ENCODE measurements around the gene GRM7.

GRM7 gene

DNA sequence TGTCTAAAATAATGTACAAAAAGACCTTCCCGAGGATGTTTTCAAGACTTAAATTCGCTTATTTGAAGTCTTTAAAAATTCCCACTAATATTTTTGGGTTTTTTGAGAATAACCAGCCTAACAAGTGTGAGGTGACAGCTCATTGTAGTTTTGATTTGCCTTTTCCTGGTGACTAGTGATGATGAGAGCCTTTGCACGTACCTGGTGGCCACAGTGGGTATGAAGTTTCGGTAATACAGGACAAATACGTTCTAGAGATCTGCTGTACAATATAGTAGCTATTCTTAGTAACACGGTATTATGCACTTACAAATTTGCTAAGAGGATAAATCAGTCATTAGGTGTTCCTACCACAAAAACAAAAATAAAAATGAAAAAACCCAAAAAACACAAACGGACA lies 124.9 kb downstream of the GRM7 start:
- no peak for DNase-seq

- no peak for DNase-seq
Measured at GRCh38 chr3:6989608-6990291, 128.8 kb downstream of the GRM7 start.

DNA sequence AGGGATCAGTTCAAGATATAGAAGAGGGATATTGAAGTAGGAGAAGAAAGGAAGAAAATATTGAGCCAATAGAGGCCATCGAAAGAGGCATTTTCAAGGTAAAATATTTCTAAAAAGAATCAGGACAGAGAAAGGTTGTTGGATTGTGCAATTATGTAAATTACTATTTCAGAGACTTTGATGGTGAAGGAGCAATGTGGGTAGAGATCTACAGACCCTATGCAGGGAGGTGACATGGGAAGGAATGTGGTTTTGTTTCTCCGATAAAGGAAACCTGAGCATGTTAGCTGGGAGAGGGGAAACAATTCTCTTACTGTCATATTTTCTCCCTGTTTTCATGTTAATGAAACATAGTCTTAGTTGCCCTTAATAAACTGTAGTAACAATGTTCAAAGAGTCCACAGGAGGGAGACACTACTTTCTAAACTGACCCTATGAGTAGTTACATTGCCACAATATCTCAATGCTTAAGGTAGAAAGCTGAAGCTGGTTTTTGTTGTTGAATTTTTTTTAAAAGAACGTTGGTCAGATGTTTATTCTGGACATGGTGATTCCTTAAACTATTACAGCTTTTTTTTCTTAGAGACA lies 133.3 kb downstream of the GRM7 start:
- no peak for DNase-seq

DNA sequence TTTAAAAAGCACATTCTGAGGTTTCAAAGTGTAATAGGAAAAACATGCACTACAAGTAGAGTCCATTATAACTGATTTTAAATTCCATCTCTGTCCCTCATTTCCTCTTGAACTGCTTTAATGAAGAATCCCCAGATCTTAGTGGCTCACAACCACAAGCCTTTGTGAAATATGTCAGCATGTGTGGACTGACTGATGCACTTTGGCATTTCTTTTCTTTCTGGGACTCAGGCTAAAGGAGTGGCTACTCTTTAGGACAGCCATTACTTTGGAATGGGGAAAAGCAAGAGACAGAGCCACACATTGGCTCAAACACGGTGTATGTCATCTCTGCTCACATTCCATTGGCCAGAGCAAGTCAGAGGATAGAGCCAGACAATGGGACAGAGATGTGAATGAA lies 139.6 kb downstream of the GRM7 start:
- no peak for DNase-seq

DNA sequence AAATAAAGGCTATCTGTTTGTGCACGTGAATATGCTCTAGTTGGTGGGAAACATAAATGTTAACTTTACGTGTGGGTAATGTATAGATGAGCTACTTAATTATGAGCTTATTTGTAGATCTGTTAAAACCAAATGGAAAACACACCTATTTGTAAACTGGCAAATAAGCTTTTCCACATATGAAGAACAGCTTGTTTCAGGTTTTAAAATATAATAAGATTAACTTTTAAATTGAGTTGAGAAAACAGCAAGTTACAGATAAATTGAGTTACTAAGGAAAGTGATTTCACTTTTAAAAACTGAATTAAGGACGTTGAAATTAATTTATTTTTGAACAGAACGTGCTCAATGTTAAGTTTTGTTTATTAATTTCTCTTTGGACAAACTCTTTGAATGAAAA lies 140.5 kb downstream of the GRM7 start:
- DNase-seq = no peak

- DNase-seq = no peak
Measured at GRCh38 chr3:7015683-7016440, 154.9 kb downstream of the GRM7 start.

- no peak for DNase-seq
Measured at GRCh38 chr3:7025581-7026300, 164.8 kb downstream of the GRM7 start.

GRCh38 chr3:7029562-7029961 lies 168.6 kb downstream of the GRM7 start:
- DNase-seq = no peak

GRCh38 chr3:7038394-7038793 lies 177.5 kb downstream of the GRM7 start:
- no peak for DNase-seq

DNA sequence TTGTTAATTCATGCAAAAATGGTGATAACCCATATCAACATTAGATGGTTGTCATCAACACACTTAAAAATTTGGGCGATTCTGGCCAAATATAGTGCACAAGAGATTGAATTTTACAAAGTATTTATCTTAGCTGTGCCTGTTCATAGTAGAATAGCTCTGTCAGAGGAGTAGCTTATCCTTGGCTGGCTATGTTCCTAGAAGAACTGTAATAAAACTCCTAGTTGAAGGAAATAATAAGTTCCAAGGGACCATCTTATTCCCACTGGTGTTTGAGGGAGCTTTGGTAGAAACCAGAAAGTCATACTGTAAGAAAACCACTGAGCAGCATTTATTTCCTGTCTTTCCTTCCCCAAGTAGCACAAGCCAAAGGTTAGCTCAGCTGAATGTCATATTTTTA lies 201.8 kb downstream of the GRM7 start:
- no peak for DNase-seq

- DNase-seq = no peak
Measured at GRCh38 chr3:7070461-7070860, 209.5 kb downstream of the GRM7 start.

- no peak for DNase-seq
Measured at GRCh38 chr3:7074217-7074616, 213.3 kb downstream of the GRM7 start.

GRCh38 chr3:7075117-7075516 lies 214.2 kb downstream of the GRM7 start:
- peak; percentile 41 for DNase-seq

- DNase-seq = no peak
Measured at GRCh38 chr3:7075901-7076300, 215.0 kb downstream of the GRM7 start.

GRCh38 chr3:7082244-7082643 lies 221.3 kb downstream of the GRM7 start:
- DNase-seq = no peak

GRCh38 chr3:7086417-7086816 lies 225.5 kb downstream of the GRM7 start:
- DNase-seq = no peak

GRCh38 chr3:7095116-7095515 lies 234.2 kb downstream of the GRM7 start:
- DNase-seq = no peak

GRCh38 chr3:7100136-7100535 lies 239.2 kb downstream of the GRM7 start:
- no peak for DNase-seq

- no peak for DNase-seq
Measured at GRCh38 chr3:7106635-7107034, 245.7 kb downstream of the GRM7 start.

DNA sequence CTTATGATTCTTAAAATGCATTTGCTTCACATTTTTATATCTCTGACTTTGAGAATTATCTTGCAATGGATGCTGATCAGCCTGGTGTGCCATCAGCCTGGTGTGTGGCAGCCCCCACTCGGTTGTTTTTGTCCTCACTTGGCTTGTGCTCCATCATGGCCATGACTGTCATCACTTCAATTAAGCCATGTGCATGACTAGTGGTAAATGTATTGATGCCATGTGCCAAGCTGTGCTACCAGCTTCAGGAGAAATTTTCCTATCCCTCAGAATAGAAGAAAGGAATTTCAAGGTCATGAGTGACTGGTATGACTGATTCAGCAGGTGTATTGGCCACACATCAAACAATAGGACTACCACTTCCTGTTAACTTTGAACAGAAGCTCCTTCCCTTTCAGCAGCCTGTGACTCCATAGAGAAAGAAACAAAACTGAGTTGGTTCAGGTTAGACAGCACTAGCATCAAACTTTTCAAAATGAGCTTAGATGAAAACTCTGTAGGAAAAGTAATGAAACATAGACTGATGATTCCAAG lies 251.7 kb downstream of the GRM7 start:
- DNase-seq = no peak

DNA sequence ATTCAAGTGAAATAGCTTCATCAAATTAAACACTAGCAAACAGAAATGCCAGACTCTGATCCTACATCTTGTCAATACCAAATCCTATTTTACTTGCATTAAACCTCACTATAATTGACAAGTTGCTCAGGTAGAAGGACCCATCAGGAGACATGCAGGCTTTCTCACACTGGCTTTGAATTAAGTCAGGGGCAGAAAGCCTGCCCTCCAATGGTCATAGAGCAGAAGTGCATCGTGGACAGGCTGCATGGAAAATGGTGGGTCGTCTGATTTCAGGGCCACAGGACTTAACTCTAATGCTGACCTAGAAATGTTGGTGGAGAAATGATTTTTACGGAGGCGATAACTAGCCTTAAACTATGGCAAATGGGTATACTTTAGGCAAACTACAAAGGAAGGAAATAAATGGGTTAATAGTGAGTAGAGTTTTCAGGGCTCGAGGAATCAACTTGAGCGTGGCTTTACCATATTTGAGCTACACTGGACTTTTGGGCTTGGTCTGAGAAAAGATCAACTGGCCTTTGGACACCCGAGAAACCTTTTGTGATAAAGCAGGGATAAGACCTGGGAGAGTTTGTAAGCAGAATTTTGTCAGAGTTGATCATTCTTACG lies 283.9 kb downstream of the GRM7 start:
- no peak for DNase-seq

GRCh38 chr3:7146529-7146928 lies 285.6 kb downstream of the GRM7 start:
- no peak for DNase-seq

GRCh38 chr3:7158516-7158915 lies 297.6 kb downstream of the GRM7 start:
- DNase-seq = no peak
